HG03135 (cell line): Measurements from ENCODE around the gene ITFG2.
A peak's percentile ranks its signal among the peaks of the same experiment; 100 is the strongest.

Source experiments
- ATAC-seq: cut with Tn5 transposase; IDR thresholded peaks from one replicate; pipeline ENCODE4 v1.9.1; 2021; ENCODE audit warnings: mild to moderate bottlenecking, moderate library complexity; ENCODE audit not compliant: unreplicated experiment

ITFG2 gene

GRCh38 chr12:2794736-2795289 is 17.7 kb upstream of the ITFG2 start, which contains the start of gene FKBP4:
Gene FKBP4 (plus strand): TSS chr12:2794970. CDS start chr12:2795140, 170 bp downstream.
- ATAC-seq = peak; percentile 57

DNA sequence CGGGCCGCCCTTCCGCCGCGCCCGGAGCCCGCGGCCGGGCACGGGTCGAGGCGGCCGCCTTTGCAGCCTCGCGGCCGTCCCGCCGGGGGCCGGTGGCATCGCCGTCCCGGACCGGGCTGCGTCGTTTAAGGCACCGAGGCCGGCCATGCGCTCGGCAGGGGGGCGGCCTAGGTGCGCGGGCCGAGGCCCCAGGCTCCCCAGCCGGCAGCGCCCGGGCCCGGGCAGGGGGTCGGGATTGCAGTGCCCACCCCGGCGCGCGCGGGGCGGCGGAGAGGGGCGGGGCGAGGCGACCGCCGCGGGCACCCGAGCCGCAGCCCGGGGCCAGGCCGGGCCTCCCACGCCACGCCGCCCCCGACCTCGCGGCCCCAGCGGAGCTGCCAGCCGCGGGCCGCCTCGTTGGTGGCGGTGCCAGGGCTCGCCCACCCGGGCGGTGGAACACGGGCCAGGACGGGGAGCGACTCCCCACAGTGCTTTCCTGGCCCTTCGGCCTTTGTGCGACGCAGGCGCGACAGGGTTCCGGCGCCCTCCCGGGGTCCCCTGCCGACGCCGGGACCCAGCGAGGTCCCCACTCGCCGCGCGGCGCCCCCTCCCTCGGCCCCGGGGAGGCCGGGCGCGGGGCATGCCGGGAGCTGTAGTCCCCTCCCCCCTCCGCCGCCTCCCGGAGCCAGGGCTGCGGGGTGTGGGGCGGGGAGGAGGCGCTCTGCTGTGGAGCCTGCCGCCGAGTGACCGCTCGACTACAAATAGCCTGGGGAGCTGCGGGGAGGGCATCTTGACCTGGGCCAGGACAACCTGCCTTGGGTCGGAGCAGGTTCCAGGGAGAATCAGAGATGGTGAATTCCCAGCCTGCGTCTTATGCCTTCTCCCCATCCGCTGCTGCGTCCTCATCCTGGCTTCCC is 16.9 kb upstream of the ITFG2 start:
- peak; percentile 71 for ATAC-seq

- no peak for ATAC-seq
Observed at GRCh38 chr12:2796187-2796666, 16.2 kb upstream of the ITFG2 start.

DNA sequence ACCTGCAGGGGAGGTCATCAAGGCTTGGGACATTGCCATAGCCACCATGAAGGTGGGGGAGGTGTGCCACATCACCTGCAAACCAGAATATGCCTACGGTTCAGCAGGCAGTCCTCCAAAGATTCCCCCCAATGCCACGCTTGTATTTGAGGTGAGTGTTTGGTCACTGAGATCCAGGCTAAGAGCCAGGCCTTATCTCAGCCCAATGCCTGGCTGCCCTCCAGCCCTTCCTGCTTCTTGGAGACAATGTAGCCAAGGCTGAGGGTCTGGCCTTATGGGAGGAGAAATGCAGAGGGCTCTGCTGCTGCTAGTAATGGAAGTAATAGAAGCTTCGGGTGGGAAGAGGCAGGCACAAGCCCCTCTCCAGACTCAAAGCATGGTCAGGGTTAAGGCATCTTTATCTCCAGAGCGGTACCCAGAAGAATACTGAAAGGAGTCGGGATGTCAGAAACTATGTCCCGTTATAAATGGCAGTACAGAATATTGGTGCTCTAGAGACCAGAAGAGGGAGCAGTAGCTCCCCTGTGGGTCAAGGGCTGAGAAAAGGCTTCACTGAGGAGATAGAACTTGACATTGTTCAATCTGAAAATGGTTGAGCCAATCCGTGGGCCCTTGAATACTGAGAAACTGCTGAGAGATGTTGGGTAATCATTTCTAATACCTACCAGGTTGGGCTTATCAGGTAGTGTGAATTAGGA is 14.6 kb upstream of the ITFG2 start:
- ATAC-seq = no peak

GRCh38 chr12:2800046-2800570 is 12.4 kb upstream of the ITFG2 start:
- no peak for ATAC-seq

- ATAC-seq = no peak
Observed at GRCh38 chr12:2801044-2801783, 11.3 kb upstream of the ITFG2 start.

DNA sequence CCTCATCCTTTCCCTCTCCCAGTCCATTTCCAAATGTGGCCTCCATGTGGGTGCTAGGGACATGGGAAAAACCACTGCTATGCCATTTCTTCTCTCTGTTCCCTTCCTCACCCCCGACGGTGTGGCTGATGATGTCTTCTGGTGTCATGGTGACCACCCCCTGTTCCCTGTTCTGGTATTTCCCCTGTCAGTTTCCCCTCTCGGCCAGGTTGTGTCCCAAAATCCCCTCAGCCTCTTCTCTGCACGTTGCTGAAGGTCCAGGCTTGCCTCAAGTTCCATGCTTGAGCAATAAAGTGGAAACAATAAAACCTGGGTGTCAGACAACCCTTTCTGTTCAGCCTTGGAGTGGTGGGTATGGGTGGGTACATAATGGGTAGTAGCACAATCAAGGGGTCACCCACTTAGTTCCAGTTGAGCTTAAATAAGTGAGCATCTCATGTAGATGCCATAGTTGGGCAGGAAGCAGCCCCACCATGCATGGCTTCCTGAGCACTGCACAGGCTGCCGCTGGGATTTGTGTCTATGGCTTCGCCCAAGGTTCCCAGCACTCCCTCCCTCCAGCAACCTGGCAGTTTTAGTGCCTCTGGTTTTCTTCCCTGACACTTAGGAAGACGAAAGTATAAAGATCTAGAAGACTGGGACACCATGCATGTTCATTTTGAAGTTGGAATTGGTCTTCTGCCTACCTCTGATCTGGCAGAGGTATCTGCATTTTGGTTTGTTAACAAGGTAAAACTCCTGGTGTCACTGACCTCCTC is 8.7 kb upstream of the ITFG2 start:
- no peak for ATAC-seq

GRCh38 chr12:2804393-2805142 is 7.9 kb upstream of the ITFG2 start:
- ATAC-seq = no peak

- no peak for ATAC-seq
Observed at GRCh38 chr12:2805143-2805520, 7.3 kb upstream of the ITFG2 start.

DNA sequence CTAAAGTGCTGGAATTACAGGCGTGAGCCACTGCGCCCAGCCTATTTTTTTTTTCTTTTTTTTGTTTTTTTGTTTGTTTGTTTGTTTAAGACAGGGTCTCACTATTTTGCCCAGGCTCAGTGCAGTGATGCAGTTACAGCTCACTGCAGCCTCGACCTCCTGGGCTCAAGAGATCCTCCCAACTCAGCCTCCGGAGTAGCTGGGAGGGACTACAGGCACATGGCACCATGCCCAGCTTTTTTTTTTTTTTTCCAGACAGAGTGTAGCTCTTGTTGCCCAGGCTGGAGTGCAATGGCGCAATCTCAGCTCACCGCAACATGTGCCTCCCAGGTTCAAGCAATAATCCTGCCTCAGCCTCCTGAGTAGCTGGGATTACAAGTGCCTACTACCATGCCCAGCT is 5.8 kb upstream of the ITFG2 start:
- ATAC-seq = no peak

DNA sequence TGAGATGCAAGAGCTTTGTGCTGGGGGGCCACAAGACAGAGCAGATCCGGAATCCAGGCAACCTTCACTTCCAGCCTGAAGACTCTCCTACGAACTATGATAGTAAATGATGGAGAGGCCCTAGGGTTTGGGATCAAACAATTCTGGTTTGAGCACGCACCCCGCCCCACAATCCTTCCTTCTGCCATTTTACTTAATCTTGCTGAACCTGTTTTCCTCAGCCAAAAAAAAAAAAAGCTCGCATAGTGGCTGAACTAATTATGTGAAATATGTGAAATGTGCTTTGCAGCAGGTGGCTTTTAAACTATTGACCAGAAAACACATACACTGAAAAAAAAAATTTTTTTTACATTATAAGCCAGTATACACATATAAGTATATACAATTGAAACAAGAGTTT is 667 bp upstream of the ITFG2 start:
- ATAC-seq = no peak

- ATAC-seq = peak; percentile 36
Observed at GRCh38 chr12:2813214-2814185, 1.0 kb downstream of the ITFG2 start.

DNA sequence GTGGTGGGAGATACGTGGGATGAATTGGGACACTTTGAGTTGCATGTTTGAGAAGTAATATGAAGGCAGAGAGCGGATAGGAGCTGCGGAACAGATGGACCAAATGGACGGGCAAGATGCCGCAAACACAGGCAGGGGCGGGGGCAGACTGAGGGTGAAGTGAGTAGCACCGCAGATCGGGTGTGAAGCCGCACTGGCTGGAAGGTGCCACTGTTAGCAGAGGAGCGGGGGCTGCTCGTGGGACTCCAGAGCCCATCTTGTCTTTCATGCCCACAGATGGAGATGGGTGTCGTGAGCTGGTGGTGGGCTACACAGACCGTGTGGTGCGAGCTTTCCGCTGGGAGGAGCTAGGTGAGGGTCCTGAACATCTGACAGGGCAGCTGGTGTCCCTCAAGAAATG is 7.3 kb downstream of the ITFG2 start:
- ATAC-seq = no peak

DNA sequence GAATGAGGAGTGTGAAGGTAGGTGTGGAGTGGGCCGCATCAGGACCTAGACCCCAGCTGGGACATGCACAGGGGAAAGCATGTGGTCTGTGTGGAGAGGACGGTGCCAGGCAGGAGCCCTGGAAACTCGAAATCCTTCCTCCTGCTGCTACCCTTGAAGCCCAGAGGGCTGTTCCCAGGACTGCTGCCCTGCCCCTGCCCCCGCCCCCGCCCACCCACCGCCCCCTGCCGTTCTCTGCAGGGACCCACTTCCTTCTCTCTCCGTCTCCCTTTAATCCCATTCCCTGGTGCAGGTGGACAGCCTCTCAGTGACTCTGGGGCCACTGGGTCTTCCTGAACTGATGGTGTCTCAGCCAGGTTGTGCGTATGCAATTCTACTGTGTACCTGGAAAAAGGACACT is 8.0 kb downstream of the ITFG2 start:
- no peak for ATAC-seq

GRCh38 chr12:2823483-2823882 is 11.0 kb downstream of the ITFG2 start:
- ATAC-seq = no peak

- no peak for ATAC-seq
Observed at GRCh38 chr12:2824541-2824940, 12.1 kb downstream of the ITFG2 start.

DNA sequence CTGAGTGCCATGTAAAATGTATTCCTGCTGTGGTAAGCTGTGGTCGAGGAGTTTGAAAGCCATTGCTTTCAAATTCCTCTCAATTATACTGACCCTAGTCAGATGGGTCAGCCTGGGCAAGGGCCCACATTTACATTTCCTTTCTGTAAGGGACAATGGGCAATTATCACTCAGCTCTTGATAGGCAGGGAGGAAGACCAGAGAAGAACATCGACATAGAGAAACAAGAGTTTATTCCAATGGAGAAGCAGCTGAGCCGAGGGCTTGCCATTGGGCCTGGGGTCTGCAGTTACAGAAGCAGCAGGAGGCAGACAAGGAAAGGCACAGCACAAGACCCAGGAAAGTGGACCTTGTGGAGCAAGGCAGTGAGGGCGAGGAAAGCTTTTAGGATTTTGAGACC is 12.7 kb downstream of the ITFG2 start:
- ATAC-seq = no peak

DNA sequence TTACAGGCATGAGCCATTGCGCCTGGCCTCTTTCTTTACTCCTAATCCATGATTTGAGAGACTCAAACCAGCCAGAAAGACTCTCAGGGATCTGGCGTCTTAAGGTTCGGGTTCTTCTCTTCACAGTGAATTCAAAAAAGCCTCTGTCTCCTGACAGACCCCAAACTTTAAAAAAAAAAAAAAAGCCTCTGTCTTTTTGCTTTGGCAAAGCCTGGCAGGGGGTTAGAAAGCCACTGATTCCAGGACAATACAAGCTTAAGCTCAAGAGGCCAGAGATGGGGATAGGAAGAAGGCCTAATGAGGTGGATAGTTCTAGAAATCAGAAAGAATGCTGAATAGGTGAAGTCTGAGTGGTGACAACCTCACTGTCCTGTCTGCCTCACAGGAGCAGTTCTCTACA is 13.6 kb downstream of the ITFG2 start:
- no peak for ATAC-seq
